ENCODE measurements around the gene CLIC4. TPM values are rescaled to one million over a fixed set of nuclear protein-coding genes. Genes with fewer than 3 reads are reported as not detected.

Gene CLIC4
- total RNA-seq, 1 donor from 2014 or later: 121 TPM

GRCh38 chr1:24855474-24855873, 110.2 kb downstream of the CLIC4 start:
- Mint-ChIP-seq H3K27ac (ENCODE audit: unreplicated experiment) (no peak overlapping the region), H3K4me3 (ENCODE audit: unreplicated experiment) (no peak overlapping the region), H3K4me1 (ENCODE audit: low read depth, unreplicated experiment) (no peaks in the 10 kb centered on the region), H3K36me3 (ENCODE audit: unreplicated experiment) (no peaks in the 10 kb centered on the region), H3K9me3 (ENCODE audit: unreplicated experiment) (no peaks in the 10 kb centered on the region), H3K27me3 (ENCODE audit: unreplicated experiment) (no peaks in the 10 kb centered on the region)
- DNase-seq: no peak
- TF ChIP-seq CTCF (IDR thresholded peaks at IDR 0.05; ENCODE audit: partially characterized antibody, unreplicated experiment): no peak

GRCh38 chr1:24856787-24857506, 111.7 kb downstream of the CLIC4 start:
- no peaks in the 10 kb centered on the region for H3K4me1 Mint-ChIP-seq (ENCODE audit: low read depth, unreplicated experiment)
- DNase-seq: no peak
- no peaks in the 10 kb centered on the region for H3K9me3 Mint-ChIP-seq (ENCODE audit: unreplicated experiment)
- H3K4me3 Mint-ChIP-seq (ENCODE audit: unreplicated experiment): no peak overlapping the region
- no peaks in the 10 kb centered on the region for H3K36me3 Mint-ChIP-seq (ENCODE audit: unreplicated experiment)
- TF ChIP-seq CTCF (IDR thresholded peaks at IDR 0.05; ENCODE audit: partially characterized antibody, unreplicated experiment): no peak
- H3K27ac Mint-ChIP-seq (ENCODE audit: unreplicated experiment): no peak overlapping the region
- H3K27me3 Mint-ChIP-seq (ENCODE audit: unreplicated experiment): no peaks in the 10 kb centered on the region

GRCh38 chr1:24857507-24858133, 112.4 kb downstream of the CLIC4 start:
- Mint-ChIP-seq H3K4me3 (ENCODE audit: unreplicated experiment) (no peak overlapping the region), H3K36me3 (ENCODE audit: unreplicated experiment) (no peaks in the 10 kb centered on the region), H3K27ac (ENCODE audit: unreplicated experiment) (no peak overlapping the region), H3K27me3 (ENCODE audit: unreplicated experiment) (no peaks in the 10 kb centered on the region), H3K9me3 (ENCODE audit: unreplicated experiment) (no peaks in the 10 kb centered on the region), H3K4me1 (ENCODE audit: low read depth, unreplicated experiment) (no peaks in the 10 kb centered on the region)
- DNase-seq: no peak
- no peak for TF ChIP-seq CTCF (IDR thresholded peaks at IDR 0.05; ENCODE audit: partially characterized antibody, unreplicated experiment)

GRCh38 chr1:24858277-24858676, 113.0 kb downstream of the CLIC4 start:
- DNase-seq: no peak
- Mint-ChIP-seq H3K27ac (ENCODE audit: unreplicated experiment) (no peak overlapping the region), H3K36me3 (ENCODE audit: unreplicated experiment) (no peaks in the 10 kb centered on the region), H3K4me3 (ENCODE audit: unreplicated experiment) (no peak overlapping the region), H3K4me1 (ENCODE audit: low read depth, unreplicated experiment) (no peaks in the 10 kb centered on the region), H3K27me3 (ENCODE audit: unreplicated experiment) (no peaks in the 10 kb centered on the region), H3K9me3 (ENCODE audit: unreplicated experiment) (no peaks in the 10 kb centered on the region)
- no peak for TF ChIP-seq CTCF (IDR thresholded peaks at IDR 0.05; ENCODE audit: partially characterized antibody, unreplicated experiment)

All from glutamatergic neuron (in vitro differentiated cells).